GM12874 (cell line): ENCODE results near the gene OTOGL.
A peak's percentile ranks its signal among the peaks of the same experiment; 100 is the strongest.

Source experiments
- TF ChIP-seq, protein P1 (sequence below): IDR thresholded peaks from 2 replicates; pipeline ENCODE4 v1.5.1; 2011; ENCODE audit warnings: low read depth, mild to moderate bottlenecking, control low read depth, low read length, moderate library complexity; ENCODE audit not compliant: insufficient read depth

OTOGL gene

GRCh38 chr12:80175307-80175930 is 76.1 kb downstream of the OTOGL start:
- TF ChIP-seq, protein P1, sequence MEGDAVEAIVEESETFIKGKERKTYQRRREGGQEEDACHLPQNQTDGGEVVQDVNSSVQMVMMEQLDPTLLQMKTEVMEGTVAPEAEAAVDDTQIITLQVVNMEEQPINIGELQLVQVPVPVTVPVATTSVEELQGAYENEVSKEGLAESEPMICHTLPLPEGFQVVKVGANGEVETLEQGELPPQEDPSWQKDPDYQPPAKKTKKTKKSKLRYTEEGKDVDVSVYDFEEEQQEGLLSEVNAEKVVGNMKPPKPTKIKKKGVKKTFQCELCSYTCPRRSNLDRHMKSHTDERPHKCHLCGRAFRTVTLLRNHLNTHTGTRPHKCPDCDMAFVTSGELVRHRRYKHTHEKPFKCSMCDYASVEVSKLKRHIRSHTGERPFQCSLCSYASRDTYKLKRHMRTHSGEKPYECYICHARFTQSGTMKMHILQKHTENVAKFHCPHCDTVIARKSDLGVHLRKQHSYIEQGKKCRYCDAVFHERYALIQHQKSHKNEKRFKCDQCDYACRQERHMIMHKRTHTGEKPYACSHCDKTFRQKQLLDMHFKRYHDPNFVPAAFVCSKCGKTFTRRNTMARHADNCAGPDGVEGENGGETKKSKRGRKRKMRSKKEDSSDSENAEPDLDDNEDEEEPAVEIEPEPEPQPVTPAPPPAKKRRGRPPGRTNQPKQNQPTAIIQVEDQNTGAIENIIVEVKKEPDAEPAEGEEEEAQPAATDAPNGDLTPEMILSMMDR = no peak

DNA sequence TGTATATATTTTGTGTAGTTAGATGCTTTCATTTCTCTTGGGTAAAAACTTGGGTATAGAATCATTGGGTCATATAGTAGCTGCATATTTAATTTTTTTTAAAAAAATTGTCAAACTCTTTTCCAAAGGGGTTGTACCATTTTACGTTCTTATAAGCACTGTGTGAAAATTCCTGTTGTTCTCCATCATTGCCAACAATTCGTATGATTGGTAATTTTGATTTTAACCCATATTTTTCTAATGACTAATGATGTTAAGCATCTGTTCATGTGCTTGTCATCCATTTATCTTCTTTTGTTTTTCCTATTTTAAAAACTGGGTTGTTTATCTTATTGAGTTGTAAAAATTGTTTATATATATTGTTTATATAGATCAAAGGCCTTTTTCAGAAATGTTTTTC is 77.4 kb downstream of the OTOGL start:
- TF ChIP-seq, protein P1 = no peak

DNA sequence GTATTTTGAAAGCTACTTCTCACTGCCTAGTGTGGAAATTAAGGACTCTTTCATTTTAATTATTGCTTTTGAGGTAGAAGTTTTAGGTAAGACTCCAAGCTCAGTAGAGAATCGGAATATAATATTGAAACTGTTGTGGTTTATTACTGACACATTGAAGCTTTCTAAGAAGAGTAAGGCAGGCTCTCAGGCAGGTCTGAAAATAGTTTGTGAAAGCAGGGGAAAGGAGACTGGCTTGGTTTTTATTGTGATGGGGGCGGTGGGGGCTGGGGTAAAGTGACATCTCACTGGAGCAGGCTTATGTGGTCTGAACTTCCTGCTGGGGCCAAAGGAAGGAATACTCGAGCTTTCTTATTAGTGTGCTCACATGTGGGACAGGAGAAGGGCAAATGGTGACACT is 79.5 kb downstream of the OTOGL start:
- TF ChIP-seq, protein P1 = no peak

GRCh38 chr12:80183939-80184338 is 84.6 kb downstream of the OTOGL start:
- TF ChIP-seq, protein P1 = no peak

DNA sequence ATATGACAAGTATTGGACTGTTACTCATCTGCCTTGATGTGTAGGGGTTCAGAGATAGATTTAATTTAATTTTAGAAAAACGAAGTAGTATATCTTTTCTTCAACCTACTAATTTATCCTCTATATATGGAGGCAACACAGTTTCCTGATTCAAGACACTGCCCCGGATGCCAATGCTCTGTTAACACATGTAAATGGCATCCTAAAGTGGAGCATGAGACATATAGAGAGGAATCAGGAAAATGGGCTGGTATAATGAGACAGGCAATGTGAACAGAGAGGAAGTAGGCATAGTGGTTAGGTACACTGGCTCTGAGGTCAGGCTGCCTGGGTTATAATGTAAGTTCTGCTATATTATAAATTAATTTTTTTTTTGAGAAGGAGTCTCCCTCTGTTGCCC is 85.6 kb downstream of the OTOGL start:
- TF ChIP-seq, protein P1 = no peak

DNA sequence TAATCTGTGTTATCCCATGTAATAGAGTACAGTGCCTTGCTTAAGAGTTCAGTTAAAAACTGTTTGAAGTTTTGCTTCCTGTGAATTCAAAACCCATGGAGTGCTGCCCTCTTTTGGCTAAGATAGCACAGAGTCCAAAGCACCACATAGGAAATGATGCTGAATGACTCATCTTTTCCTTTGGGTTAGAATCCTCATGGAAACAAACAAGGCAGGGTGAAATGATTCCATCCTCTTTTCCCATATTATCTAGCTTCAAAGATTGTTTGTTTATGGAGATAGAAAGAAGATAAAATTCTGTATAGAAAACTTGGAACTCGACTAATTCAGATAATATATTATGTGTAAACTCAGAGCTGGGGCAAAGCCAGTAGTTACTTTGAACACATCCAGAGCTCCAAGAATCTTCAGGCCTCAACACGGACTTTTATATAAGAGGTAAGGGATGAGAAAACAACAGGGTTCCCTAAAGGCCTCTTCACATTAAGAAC is 87.4 kb downstream of the OTOGL start:
- TF ChIP-seq, protein P1 = peak; percentile 49

DNA sequence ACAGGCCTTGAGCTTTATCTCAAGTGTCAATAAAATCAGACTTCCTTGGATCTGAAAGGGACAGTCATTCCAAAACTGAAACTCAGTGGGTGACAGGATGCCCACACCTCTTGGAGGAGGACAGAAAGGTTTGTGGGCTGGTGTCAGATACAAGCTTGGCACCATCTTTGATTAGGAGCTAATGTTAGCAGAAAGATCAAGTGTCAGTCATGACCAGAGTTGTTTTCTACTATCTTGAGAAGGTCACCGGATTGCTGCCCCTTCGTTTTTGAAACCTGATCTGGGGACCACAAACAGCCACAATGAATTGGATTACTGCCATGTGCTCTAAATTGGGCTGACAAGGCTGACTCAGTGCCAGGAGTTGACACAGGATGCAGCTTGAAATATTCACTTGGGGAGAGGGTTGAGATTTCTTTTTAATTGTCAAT is 88.3 kb downstream of the OTOGL start:
- TF ChIP-seq, protein P1 = no peak
